Measurements from ENCODE around the gene CCDC107. TPM values are rescaled to one million over a fixed set of nuclear protein-coding genes. Genes with fewer than 3 reads are reported as not detected.
A peak's percentile ranks its signal among the peaks of the same experiment; 100 is the strongest.

Gene CCDC107
- total and polyA plus RNA-seq, 2 of the 13 experiments (the other 11 are each of a cell fraction or from before 2014, with no cell fraction given) = 7.1 to 15.2 TPM

GRCh38 chr9:35658137-35658967, at the start of gene CCDC107 (continued):
- TF ChIP-seq, protein P1, sequence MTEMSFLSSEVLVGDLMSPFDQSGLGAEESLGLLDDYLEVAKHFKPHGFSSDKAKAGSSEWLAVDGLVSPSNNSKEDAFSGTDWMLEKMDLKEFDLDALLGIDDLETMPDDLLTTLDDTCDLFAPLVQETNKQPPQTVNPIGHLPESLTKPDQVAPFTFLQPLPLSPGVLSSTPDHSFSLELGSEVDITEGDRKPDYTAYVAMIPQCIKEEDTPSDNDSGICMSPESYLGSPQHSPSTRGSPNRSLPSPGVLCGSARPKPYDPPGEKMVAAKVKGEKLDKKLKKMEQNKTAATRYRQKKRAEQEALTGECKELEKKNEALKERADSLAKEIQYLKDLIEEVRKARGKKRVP (CRISPR knock-in tag; IDR thresholded peaks at IDR 0.05) = no peak
- TF ChIP-seq SETDB1 (CRISPR knock-in tag; IDR thresholded peaks at IDR 0.05; ENCODE audit: borderline replicate concordance) (no peak), CEBPZ (IDR thresholded peaks at IDR 0.05; ENCODE audit: low read length) (no peak), ZNF496 (CRISPR knock-in tag; IDR thresholded peaks at IDR 0.05; ENCODE audit: insufficient replicate concordance) (no peak), ZFYVE20 (CRISPR knock-in tag; IDR thresholded peaks at IDR 0.05; ENCODE audit: borderline replicate concordance, low read depth) (no peak), ATM (IDR thresholded peaks at IDR 0.05; ENCODE audit: borderline replicate concordance) (no peak), SMARCC2 (IDR thresholded peaks at IDR 0.05) (no peak), YEATS2 (CRISPR knock-in tag; IDR thresholded peaks at IDR 0.05; ENCODE audit: borderline replicate concordance) (no peak), SNAI1 (CRISPR knock-in tag; IDR thresholded peaks at IDR 0.05; ENCODE audit: borderline replicate concordance) (peak; percentile 95), ZNF326 (CRISPR knock-in tag; IDR thresholded peaks at IDR 0.05; ENCODE audit: borderline replicate concordance) (no peak; the same call in 1 of the 2 replicates)
- TF ChIP-seq, protein P2, sequence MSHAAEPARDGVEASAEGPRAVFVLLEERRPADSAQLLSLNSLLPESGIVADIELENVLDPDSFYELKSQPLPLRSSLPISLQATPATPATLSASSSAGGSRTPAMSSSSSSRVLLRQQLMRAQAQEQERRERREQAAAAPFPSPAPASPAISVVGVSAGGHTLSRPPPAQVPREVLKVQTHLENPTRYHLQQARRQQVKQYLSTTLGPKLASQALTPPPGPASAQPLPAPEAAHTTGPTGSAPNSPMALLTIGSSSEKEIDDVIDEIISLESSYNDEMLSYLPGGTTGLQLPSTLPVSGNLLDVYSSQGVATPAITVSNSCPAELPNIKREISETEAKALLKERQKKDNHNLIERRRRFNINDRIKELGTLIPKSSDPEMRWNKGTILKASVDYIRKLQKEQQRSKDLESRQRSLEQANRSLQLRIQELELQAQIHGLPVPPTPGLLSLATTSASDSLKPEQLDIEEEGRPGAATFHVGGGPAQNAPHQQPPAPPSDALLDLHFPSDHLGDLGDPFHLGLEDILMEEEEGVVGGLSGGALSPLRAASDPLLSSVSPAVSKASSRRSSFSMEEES (CRISPR knock-in tag; IDR thresholded peaks at IDR 0.05) = no peak; the same call in 1 of the 2 replicates
- TF ChIP-seq, protein P3, sequence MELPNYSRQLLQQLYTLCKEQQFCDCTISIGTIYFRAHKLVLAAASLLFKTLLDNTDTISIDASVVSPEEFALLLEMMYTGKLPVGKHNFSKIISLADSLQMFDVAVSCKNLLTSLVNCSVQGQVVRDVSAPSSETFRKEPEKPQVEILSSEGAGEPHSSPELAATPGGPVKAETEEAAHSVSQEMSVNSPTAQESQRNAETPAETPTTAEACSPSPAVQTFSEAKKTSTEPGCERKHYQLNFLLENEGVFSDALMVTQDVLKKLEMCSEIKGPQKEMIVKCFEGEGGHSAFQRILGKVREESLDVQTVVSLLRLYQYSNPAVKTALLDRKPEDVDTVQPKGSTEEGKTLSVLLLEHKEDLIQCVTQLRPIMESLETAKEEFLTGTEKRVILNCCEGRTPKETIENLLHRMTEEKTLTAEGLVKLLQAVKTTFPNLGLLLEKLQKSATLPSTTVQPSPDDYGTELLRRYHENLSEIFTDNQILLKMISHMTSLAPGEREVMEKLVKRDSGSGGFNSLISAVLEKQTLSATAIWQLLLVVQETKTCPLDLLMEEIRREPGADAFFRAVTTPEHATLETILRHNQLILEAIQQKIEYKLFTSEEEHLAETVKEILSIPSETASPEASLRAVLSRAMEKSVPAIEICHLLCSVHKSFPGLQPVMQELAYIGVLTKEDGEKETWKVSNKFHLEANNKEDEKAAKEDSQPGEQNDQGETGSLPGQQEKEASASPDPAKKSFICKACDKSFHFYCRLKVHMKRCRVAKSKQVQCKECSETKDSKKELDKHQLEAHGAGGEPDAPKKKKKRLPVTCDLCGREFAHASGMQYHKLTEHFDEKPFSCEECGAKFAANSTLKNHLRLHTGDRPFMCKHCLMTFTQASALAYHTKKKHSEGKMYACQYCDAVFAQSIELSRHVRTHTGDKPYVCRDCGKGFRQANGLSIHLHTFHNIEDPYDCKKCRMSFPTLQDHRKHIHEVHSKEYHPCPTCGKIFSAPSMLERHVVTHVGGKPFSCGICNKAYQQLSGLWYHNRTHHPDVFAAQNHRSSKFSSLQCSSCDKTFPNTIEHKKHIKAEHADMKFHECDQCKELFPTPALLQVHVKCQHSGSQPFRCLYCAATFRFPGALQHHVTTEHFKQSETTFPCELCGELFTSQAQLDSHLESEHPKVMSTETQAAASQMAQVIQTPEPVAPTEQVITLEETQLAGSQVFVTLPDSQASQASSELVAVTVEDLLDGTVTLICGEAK (IDR thresholded peaks at IDR 0.05) = no peak
- TF ChIP-seq, protein P3 (CRISPR knock-in tag; IDR thresholded peaks at IDR 0.05) = peak; percentile 46; the same call in 1 of the 2 replicates
